OCI-LY7 (cell line): Measurements from ENCODE around the gene OPALIN.

Source experiments
- EZH2phosphoT487 ChIP-seq: fragments of 200-600 bp; sonication (generic); IDR thresholded peaks from 2 replicates; pipeline ENCODE4 v1.6.1; 2018; ENCODE audit warnings: low read depth, borderline replicate concordance, mild to moderate bottlenecking, mixed run types, antibody characterized with exemption, low read length, moderate library complexity, mixed read lengths
- TF ChIP-seq, protein P1 (sequence below): fragments of 200-600 bp; sonication (generic); conservative IDR thresholded peaks from 2 replicates; pipeline ENCODE4 v1.5.1; 2014; ENCODE audit warnings: mild to moderate bottlenecking, antibody characterized with exemption, low read length, moderate library complexity, mixed read lengths

- TF ChIP-seq, protein P1, sequence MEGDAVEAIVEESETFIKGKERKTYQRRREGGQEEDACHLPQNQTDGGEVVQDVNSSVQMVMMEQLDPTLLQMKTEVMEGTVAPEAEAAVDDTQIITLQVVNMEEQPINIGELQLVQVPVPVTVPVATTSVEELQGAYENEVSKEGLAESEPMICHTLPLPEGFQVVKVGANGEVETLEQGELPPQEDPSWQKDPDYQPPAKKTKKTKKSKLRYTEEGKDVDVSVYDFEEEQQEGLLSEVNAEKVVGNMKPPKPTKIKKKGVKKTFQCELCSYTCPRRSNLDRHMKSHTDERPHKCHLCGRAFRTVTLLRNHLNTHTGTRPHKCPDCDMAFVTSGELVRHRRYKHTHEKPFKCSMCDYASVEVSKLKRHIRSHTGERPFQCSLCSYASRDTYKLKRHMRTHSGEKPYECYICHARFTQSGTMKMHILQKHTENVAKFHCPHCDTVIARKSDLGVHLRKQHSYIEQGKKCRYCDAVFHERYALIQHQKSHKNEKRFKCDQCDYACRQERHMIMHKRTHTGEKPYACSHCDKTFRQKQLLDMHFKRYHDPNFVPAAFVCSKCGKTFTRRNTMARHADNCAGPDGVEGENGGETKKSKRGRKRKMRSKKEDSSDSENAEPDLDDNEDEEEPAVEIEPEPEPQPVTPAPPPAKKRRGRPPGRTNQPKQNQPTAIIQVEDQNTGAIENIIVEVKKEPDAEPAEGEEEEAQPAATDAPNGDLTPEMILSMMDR: peak; percentile 94
- TF ChIP-seq EZH2phosphoT487: no peak
These were observed 37.4 kb upstream of the OPALIN start for GRCh38 chr10:96395931-96396877.
